Activated T-cell treated with anti-CD3 and anti-CD28 coated beads, Interleukin-2, amount 50 U/mL, for 24 hours (primary cell): ENCODE data around the gene PLEKHB2.
"Not testable (repeated sequence)": the region's sequence is repeated elsewhere in the genome, so short reads cannot be mapped to it uniquely, and the experiment has no call there.

ENCODE experiments used
- DNase-seq: peaks from one replicate; pipeline ENCODE4 v3.0.0-alpha.2; 2020
- H3K27ac Mint-ChIP-seq: 2 replicates; pipeline ENCODE4 v1.8.0; 2020; ENCODE audit warnings: mild to moderate bottlenecking, mixed read lengths
- H3K27me3 Mint-ChIP-seq: 2 replicates; pipeline ENCODE4 v1.8.0; 2020; ENCODE audit warnings: mixed read lengths
- H3K36me3 Mint-ChIP-seq: 2 replicates; pipeline ENCODE4 v1.8.0; 2020; ENCODE audit warnings: low read depth, mixed read lengths
- H3K4me1 Mint-ChIP-seq: 2 replicates; pipeline ENCODE4 v1.8.0; 2020; ENCODE audit warnings: low read depth, mixed read lengths
- H3K4me3 Mint-ChIP-seq: 2 replicates; pipeline ENCODE4 v1.8.0; 2020; ENCODE audit warnings: mild to moderate bottlenecking, moderate library complexity, mixed read lengths
- H3K9me3 Mint-ChIP-seq: 2 replicates; pipeline ENCODE4 v1.8.0; 2020; ENCODE audit warnings: mixed read lengths

PLEKHB2 gene

GRCh38 chr2:131181451-131181850, 76.3 kb downstream of the PLEKHB2 start:
- not testable (repeated sequence) for DNase-seq

GRCh38 chr2:131193421-131193820, 88.3 kb downstream of the PLEKHB2 start:
- peaks cover 24% of the 10 kb centered on the region for H3K27me3 Mint-ChIP-seq

More at GRCh38 chr2:131181451-131181850, 76.3 kb downstream of the PLEKHB2 start:
- not testable (repeated sequence) for H3K27ac Mint-ChIP-seq, H3K36me3 Mint-ChIP-seq, H3K9me3 Mint-ChIP-seq, H3K4me1 Mint-ChIP-seq, H3K4me3 Mint-ChIP-seq
- H3K27me3 Mint-ChIP-seq, result peaks cover 28% of the 10 kb centered on the region

GRCh38 chr2:131196186-131196585, 91.0 kb downstream of the PLEKHB2 start:
- not testable (repeated sequence) for H3K27ac Mint-ChIP-seq, H3K36me3 Mint-ChIP-seq, H3K9me3 Mint-ChIP-seq, DNase-seq, H3K4me3 Mint-ChIP-seq, H3K4me1 Mint-ChIP-seq
- peaks cover 24% of the 10 kb centered on the region for H3K27me3 Mint-ChIP-seq

More at GRCh38 chr2:131193421-131193820, 88.3 kb downstream of the PLEKHB2 start:
- H3K4me1 Mint-ChIP-seq, DNase-seq, H3K4me3 Mint-ChIP-seq, H3K27ac Mint-ChIP-seq, H3K36me3 Mint-ChIP-seq, H3K9me3 Mint-ChIP-seq: not testable (repeated sequence)
